MM.1S (cell line): Measurements from ENCODE around the gene PTPRH.

Experiments
- EZH2phosphoT487 ChIP-seq: fragments of 300-600 bp; sonication (generic); IDR thresholded peaks from 2 replicates; pipeline ENCODE4 v1.6.1; 2018; ENCODE audit warnings: antibody characterized with exemption, low read length
- TF ChIP-seq, protein P1 (sequence below): fragments of 300-600 bp; sonication (generic); IDR thresholded peaks from 2 replicates; pipeline ENCODE4 v1.5.1; 2016; ENCODE audit warnings: antibody characterized with exemption, low read length, mixed read lengths

DNA sequence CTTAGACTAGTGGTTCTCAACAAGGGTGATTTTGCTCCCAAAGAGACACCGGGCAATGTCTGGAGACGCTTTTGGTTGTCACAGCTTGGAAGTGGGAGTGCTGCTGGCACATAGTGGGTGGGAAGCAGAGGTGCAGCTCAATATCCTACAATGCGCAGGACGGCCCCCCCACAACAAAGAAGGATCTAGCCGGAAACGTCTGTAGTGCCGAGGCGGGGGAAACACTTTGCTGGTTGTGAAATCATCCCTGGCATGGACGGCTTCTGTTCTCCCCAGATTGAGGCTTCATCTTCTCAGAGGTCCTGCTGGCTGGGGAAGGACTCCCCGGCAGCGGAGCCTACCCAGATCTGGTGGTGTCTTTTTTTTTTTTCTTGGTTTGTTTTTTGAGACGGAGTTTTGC lies 15.8 kb downstream of the PTPRH start:
- no peak for TF ChIP-seq EZH2phosphoT487
- TF ChIP-seq, protein P1, sequence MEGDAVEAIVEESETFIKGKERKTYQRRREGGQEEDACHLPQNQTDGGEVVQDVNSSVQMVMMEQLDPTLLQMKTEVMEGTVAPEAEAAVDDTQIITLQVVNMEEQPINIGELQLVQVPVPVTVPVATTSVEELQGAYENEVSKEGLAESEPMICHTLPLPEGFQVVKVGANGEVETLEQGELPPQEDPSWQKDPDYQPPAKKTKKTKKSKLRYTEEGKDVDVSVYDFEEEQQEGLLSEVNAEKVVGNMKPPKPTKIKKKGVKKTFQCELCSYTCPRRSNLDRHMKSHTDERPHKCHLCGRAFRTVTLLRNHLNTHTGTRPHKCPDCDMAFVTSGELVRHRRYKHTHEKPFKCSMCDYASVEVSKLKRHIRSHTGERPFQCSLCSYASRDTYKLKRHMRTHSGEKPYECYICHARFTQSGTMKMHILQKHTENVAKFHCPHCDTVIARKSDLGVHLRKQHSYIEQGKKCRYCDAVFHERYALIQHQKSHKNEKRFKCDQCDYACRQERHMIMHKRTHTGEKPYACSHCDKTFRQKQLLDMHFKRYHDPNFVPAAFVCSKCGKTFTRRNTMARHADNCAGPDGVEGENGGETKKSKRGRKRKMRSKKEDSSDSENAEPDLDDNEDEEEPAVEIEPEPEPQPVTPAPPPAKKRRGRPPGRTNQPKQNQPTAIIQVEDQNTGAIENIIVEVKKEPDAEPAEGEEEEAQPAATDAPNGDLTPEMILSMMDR: no peak
